DMS 273 treated with DMSO at 0.1 percent for 48 hours (cell line): ENCODE results near the gene CLEC4G.

Experiments
- DNase-seq: peaks from one replicate; lab custom pipeline; 2025; lab: John Stamatoyannopoulos, UW

The CLEC4G gene

DNA sequence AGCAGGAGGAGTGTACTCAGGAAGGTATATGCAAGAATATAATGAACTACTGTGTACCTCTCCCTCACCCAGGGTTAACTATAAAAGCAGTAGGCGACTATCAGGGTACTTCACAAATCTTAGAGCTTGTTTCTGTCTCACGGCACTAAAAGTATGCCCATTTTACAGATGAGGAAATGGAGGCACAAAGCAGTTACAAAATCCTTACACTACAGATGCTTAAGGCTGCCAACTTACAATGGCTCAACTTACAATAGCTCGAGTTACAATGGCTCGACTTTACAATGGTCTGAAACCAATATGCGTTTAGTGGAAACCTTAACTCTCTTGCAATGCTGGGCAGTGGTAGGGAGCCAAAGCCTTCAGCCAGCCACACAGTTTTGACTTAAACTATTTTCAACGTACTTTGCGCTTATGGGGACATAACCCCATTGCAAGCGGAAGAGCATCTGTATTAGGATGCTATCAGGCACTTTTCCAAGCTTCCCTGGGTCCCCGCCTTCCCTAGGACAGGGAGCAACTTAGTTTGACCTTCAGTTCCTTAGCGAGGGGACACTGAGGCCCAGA lies 34.1 kb downstream of the CLEC4G start:
- no peak for DNase-seq

DNA sequence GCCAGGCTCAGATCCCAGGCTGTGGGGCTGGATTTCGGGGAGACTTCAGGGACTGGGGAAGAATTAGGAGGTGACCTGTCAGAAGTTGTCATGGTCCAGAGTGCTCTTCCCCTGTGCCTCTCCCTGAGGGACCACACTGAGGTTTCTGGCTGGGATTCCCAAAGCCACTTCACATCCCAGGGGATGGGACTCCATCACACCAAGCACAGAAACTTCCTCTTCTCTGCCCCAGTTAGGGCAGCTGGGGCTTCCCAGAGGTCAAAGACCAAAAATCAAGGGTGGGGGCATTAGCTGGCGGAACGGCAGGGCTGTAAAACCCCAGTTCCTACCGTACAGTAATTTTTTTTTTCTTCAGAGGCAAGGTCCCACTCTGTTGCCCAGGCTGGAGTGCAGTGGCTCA lies 37.4 kb downstream of the CLEC4G start:
- DNase-seq, result no peak

DNA sequence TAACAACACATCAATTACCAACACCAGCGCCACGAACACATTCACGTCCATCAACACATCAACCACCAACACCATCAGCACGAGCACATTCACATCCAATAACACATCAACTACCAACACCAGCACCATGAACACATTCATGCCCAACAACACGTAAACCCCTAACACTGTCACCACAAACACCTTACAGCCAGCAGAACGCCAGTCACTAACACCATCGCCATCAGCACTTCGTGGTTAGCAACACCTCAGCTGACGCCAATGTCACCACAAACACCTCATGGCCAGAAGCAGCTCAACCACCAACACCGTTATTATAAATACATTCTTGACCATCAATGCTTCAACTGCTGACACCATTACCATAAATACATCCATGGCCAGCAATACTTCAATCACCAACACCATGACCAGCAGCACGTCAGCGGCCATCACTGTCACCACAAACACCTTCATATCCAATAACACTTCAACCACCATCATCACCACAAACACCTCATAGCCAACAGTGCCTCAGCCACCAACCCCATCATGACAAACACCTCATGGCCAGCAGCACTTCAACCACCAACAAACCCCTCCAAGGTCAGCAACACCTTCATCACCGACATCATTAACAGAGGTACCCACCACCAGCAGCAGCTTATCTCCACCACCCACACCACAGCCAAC lies 39.4 kb downstream of the CLEC4G start:
- DNase-seq, result no peak

DNA sequence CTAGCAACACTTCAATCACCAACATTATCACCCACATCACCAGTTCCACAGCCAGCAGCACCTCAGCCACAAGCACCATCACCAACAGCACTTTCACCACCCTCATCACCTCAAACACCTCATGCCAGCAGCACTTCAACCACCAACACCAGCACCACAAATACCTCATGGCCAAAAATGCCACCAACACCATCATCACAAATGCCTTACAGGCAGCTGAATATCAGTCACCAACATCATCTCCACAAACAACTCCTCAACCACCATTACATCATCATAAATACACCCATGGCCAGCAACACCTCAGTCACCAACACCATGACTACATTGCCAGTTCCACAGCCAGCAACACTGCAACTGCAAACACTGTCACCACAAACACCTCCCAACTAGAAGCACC lies 40.4 kb downstream of the CLEC4G start:
- no peak for DNase-seq

DNA sequence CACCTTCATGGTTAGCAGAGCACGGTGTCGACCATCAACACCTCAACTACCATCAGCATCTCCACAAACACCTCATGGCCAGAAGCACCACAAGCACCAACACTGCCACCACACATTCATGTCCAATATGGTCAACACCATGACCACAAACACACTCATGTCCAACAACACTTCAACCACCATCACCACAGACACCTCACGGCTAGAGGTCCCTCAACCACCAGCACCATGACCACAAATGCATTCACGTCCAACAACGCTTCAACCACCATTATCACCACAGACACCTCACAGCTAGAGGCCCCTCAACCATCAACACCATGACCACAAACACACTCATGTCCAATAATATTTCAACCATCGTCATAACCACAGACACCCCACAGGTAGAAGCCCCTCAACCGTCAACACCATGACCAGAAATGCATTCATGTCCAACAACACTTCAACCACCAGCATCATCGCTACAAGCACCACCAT lies 41.1 kb downstream of the CLEC4G start:
- DNase-seq, result no peak

DNA sequence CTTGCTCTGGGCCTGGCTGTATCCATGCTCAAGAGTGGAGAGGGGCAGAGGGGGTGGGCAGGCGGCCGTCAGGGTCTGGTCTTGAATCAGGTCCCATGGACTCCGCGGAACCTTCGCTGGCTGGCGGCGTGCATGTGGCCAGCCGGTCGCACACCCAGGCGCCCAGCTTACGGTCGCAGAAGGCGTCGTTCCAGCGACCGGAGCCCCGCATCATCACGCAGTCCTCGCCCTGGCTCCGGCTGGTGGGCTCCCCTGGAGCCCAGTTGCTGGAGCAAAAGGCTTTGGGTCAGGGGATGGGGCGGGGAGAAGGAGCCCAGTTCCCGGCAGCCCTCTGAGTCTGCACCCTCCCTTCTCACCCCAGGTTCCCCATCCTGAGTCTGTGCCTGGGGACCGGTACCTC lies 42.7 kb downstream of the CLEC4G start:
- DNase-seq, result no peak

DNA sequence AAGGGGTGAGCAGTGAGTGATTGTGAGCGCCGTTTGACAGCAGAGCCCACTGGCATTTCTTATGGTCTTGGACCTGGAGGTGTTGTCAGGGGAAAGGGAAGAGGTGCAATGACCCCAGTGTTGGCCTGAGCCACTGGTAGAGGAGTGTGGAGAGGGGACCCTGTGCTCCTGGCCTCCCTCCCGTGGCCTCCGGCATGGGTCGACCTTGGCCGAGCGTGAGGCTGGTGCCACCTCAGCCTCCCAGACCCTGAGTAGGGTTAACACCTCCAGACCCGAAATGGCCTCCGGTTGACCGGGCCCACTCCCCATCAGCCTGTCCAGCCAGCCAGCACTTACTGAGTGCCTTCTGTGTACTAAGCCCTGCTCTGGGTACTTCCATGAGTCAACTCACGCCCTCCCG lies 44.7 kb downstream of the CLEC4G start:
- DNase-seq, result no peak

DNA sequence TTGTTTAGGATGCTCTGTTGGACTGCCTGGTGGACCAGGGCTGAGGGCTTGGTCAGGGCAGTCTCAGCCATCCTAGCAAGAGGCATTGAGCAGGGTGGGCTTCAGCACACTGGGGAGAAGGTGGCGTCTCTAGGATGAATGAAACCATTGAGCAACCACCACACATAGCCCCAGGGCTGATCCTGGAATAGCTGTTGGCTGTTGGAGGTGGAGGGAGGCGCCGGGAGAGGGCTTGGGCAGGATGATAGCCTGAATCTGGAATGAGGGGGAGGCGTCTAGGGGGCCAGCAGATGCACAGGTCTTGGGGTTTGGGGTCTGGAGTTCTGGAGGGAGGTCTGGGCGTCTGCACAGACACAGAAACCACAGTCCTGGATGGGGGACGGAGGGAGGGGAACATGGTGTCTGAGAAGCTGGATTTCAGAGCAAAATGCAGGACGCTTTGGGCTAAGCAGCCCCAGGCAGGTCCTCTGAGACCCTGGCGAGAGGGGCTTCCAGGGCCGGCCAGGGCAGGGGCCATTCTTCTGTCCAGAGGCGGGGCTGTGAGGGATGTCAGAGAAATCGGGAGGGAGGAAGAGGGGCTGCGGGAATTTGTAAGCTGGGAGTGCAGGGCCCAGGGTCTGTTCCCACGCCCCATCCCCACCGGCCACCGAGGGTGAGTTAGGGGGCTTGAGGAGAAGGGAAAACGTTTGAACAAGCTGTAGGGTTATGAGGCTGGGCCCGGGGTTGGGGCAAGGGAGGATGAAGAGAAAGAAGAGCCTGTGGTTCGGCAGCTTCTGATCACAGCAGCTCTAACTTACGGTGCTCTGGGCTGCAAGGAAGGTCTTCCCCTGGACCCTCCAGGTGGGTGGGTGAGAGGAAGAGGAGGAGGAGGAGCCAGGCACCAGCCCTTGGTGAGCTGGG lies 46.1 kb downstream of the CLEC4G start:
- DNase-seq, result no peak

DNA sequence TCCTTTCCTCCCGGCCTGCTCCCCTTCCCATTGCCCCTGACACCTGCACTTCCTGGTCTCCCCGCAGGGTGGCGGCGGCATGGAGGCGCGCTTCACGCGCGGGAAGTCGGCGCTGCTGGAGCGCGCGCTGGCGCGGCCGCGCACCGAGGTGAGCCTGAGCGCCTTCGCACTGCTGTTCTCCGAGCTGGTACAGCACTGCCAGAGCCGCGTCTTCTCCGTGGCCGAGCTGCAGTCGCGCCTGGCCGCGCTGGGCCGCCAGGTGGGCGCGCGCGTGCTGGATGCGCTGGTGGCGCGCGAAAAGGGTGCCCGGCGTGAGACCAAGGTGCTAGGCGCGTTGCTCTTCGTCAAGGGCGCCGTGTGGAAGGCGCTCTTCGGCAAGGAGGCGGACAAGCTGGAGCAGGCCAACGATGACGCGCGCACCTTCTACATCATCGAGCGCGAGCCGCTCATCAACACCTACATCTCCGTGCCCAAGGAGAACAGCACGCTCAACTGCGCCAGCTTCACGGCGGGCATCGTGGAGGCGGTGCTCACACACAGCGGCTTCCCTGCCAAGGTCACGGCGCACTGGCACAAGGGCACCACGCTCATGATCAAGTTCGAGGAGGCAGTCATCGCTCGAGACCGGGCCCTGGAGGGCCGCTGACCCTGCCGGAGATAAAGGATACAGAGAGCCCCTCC lies 49.6 kb downstream of the CLEC4G start:
- DNase-seq, result no peak

DNA sequence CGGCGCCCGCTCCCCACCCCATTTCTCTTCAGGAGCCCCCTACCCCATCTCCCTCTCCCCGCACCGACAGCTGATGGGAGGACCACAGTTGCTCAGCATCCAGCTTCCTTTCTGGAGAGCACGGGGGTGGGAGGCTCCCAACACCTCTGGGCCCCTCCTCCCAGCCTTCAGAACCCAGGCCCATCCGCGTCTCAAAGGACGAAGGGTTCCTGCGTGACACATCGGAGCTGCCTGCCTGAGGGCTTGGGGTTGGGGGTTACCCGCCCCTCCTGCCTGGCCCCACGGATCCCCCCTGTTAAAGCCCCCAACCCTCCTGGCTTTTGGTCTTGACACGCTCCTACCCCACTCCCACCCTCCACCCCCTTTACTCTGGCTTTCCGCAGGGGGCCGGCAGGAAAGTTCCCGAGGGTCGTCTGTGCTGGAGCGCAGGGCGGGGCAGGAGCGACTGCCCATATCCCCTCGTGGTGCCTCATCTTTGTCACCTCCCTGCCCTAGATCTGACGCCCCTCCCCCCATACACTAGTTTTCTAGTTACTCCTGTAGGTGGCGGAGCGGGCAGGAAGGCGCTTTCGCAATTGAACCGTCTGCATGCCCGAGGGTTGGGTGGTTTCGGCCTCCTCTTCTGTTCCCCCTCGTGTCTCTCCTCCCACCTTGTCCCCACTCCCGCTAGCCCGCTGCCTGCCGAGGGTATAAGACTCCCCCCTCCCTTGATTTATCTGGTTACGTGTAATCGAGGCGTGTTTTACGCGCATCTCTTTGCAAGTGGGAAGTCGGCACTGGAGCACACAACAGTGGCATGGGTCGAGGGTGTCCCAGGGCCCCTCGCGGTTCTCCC lies 50.4 kb downstream of the CLEC4G start:
- no peak for DNase-seq

DNA sequence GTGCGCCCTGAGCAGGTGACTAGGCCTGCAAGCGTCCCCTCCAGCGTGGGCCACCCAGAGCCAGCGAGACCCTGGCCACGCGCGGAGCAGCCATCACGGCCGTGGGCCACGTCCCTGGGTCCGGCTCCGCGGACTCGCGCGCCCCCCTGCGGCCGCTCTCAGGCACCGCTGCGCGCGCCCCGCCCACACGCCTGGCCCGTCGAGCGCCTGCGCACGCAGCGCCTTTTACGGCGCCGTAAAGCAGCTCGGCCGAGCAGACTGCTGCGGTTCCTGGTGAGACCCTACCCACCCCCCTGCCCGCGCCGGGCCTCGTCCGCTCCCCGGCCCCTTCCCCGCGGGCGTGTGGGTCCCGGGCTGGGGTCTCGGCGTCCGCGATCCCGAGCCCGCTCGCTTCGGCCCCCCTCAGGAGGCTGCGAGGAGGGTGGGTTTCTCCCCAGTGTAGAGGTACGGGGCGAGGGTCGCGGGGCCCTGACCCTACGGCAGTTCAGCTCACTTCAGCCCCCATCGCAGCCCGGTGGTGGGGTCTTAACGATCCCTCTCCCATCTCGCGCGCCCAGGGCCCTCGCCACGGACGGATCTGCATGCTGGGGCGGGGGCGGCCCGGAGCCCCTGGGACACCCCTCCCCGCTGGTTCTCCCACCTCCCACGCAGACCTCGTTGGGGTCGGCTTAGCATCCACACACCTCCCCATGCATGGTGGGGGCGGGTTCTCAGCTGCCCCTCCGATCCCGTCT lies 51.1 kb downstream of the CLEC4G start, which contains the start of gene TRAPPC5:
Gene TRAPPC5 (plus strand): TSS at position 228 of the 734 bp plus-strand sequence. CDS start 1,421 bp downstream, outside the sequence.
- no peak for DNase-seq

DNA sequence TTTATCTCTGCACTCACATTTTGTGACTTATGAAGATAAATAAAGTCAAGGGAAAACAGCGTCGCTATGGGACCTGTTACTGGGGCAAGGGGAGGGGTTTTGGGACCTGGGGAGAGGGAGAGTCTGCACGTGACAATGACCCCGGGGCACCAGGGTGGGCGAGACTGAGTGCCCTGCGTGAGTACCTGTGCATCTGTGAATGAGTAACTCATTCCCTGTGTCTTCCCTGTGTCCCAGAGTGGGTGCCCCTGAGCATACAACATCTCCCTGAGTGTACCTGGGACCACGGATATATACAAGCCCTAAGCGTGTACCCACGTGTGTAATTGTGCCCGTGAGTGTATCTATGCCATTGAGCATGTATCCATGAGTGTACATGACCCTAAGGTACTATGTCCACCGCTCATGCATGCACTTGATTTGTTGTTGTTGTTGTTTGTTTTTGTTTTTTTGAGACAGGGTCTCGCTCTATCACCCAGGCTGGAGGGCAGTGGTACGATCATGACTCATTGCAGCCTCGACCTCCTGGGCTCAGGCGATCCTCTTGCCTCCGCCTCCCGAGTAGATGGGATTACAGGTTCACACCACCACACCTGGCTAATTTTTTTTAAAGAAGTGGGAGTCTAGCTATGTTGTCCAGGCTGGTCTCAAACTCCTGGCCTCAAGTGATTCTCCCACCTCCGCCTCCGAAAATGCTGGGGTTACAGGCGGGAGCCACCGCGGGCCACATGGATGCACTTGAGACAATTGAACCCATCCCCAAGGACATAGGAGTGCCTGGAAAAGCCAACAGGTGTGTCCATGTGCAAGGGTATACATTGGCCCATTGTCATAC lies 51.9 kb downstream of the CLEC4G start:
- DNase-seq, result no peak

DNA sequence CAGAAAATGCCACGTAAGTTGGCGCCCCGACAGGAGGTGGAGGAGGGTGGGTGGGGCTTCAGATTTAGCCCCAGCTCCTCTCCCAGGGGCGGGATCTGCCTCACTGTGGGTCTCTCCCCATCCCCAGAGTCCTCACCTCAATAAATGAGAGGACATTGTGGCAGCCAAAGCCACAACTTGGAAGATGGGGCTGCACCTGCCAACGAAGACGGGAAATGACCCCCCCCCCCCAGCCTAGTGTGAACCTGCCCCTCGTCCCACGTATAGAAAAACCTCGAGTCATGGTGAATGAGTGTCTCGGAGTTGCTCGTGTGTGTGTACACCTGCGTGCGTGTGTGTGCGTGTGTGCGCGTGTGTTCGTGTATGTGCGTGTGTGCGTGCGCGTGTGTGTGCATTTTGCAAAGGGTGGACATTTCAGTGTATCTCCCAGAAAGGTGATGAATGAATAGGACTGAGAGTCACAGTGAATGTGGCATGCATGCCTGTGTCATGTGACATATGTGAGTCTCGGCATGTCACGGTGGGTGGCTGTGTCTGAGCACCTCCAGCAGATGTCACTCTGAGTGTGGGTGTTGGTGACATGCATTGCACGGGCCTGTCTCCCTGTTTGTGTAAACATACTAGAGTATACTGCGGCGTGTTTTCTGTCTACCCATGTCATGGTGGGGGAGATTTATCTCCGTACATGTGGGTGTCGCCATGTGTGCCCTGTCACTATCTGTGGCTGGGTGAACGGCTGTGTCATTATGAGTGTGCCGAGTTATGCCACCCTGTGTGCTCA lies 52.7 kb downstream of the CLEC4G start:
- DNase-seq, result no peak
